Measurements from ENCODE around the gene TRAF3.
"Not testable (repeated sequence)": the region's sequence is repeated elsewhere in the genome, so short reads cannot be mapped to it uniquely, and the experiment has no call there.

Gene TRAF3

DNA sequence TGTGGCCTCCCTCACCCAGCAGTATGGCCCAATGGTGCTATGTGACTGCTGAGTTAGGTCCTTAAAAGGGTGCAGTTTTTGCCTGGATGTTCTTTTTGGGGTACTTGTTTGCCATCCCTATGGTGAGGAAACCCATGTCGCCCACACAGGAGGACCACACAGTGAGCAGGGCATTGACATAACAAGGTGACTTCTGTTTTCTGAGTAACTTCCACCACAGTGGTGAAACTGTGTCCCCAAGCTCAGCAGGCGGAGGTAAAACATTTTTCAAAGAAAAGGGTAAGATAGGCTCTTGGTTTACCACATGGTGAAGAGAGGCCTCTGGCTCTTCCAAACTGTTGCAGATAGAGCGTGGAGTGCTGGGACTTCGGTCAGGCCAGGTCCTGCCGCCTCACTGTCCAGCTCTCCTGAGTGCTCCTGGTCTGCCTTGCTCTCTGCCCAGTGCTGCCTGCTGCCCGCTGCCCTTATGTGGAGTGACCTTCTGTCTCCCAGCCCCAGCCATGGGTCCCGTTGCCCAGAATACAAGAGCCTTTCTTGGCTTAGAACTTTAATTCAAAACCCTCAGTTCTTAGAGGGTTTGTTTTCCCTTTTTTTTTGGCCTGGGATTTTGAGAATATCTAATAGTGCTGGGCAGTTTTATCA, 54.0 kb downstream of the TRAF3 start:
- no peak for DNase-seq

DNA sequence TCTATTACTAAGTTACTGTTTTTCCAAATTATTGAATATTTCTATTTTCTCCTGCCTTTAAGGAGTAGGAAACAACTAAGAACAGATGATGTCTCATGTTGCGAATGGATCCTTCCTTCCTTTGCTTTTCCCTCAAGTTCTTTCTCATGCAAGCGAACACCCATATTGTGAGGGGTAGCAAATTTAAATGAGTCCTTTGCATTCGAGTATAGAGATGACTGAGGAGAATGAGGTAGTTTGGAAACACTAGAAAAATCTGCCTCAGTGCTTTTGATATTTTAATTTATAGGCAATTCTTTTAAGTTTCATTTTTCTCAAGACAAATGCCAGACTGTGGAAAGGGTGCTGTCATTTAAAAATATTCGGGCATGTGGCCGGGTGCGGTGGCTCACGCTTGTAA, 56.1 kb downstream of the TRAF3 start:
- DNase-seq: no peak

DNA sequence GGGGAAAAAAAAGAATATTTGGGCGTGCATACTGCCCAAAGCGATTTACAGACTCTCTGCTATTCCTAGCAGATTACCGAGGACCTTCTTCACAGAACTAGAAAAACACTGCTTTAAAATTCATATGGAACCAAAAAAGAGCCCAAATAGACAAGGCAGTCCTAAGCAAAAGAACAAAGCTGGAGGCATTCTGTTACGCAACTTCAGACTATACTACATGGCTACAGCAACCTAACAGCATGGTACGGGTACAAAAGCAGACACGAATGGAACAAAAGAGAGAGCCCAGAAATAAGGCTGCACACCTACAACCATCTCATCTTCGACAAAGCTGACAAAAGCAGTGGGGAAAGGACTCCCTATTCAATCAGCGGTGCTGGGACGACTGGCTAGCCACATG, 56.7 kb downstream of the TRAF3 start:
- DNase-seq: no peak

GRCh38 chr14:102835959-102836358, 58.7 kb downstream of the TRAF3 start:
- DNase-seq: no peak

DNA sequence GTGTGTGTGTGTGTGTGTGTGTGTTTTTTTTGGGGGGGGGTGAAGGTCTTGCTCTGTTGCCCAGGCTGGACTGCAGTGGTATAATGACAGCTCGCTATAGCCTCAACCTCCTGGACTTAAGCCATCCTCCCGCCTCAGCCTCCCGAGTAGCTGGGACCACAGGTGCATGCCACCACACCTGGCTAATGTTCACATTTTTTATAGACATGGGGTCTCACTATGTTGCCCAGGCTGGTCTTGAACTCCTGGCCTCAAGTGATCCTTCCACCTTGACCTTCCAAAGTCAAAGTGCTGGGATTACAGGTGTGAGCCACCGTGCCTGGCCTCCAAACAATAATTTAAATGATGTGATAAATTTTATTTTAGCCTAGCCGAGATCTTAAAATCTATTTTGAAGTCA, 59.9 kb downstream of the TRAF3 start:
- DNase-seq: not testable (repeated sequence)

- DNase-seq: no peak
Measured at GRCh38 chr14:102838501-102838900, 61.3 kb downstream of the TRAF3 start.

DNA sequence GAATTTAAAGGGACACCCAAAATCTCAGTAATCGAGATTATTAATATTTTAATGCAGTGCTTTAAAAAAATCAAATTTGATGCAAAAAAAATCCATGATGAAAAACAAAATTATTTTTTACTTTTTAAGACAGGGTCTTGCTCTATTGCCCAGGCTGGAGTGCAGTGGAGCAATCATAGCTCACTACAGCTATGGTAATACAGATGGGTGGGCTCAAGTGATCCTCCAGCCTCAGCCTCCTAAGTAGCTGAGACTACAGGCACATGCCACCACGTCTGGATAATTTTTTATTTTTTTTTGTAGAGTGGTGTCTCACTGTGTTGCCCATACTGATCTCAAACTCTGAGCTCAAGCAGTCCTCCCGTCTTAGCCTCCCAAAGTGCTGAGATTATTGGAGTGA, 62.9 kb downstream of the TRAF3 start:
- no peak for DNase-seq

DNA sequence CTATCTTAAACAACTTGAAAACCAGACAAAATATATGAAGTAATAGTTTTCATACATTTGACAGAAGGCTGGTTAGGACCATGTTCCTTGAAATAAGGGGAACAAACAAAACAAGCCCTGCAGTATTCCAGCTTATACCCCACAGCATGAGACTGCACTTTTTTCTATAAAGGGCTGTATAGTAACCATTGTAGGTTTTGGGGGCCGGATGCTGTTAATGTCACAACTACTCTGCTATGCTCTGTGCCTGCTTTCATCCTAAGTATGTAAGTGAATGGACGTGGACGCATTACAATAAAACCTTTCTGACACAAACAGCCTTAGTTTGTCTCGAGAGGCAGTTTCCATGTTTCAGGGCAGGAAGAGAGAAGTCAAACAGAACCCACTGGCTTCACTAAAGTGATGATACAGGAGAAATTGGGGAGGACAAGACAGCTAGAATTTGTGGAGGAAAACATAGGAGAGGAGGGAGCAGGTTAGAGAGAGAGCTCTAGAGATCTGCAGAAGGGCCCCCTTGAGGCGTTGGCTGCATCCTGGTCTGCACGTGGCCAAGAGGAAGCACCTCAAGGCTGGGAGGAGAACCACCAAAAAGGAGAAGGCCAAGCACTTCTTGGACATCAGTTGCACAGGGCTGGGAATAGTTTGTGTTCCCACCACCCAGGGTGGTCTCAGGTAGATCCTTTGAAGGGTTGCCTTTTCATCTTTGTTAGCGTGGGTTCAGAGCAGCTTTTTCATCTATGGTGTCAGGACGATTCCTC, 63.7 kb downstream of the TRAF3 start:
- DNase-seq: no peak

DNA sequence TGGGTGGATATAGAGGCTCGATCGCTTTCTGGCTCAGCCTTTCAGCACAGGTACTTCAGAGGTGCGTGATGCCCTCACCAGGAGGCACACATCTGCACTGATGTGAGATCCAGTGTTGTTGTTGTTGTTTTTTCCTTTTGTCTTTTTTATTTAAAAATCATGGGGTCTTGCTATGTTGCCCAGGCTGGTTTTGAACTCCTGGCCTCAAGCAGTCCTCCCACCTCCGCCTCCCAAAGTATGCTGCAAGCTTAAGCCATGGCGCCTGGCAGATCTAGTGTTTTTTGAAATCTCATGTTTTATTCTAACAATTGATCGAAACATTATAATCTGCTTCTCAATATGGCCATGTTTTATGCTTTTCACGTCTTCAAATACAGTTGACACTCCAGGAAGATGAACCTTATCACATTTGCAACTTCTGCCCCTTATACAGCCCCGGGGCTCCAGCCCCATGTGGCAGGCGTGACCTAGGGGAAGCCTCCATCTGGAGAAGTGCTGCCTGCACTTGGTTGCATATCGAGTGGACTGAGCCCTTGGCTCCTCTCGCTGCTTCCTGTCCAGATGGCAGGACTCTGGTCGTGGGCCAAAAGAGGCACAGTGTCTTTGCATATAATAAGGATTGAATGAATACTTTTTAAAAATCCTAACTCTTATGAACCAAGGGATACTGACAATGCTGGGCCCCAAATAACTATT, 71.7 kb downstream of the TRAF3 start:
- no peak for DNase-seq

- no peak for DNase-seq
Measured at GRCh38 chr14:102849526-102850379, 72.5 kb downstream of the TRAF3 start.

GRCh38 chr14:102853648-102854047, 76.4 kb downstream of the TRAF3 start:
- DNase-seq: no peak

GRCh38 chr14:102854091-102854703, 76.9 kb downstream of the TRAF3 start:
- DNase-seq: no peak

GRCh38 chr14:102856179-102856578, 78.9 kb downstream of the TRAF3 start:
- no peak for DNase-seq

DNA sequence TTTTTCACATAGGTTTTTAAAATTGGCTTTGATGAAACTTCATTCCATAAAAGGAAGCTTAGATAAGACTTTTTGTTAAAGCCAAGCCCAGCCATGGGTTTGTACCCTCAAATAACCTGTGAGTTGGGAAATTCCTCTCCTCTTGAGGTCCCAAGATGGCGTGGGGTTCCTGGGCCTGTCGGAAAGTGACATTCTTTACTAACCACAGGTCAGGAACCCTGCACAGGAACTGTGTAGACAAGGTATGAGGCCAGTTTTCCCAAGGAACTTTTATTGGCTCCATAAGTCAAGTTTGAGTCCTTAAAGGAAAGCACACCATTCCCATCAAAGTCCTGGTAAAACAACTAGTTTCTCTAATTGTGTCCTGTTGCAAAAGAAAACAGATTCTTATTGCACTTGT, 80.2 kb downstream of the TRAF3 start:
- no peak for DNase-seq

DNA sequence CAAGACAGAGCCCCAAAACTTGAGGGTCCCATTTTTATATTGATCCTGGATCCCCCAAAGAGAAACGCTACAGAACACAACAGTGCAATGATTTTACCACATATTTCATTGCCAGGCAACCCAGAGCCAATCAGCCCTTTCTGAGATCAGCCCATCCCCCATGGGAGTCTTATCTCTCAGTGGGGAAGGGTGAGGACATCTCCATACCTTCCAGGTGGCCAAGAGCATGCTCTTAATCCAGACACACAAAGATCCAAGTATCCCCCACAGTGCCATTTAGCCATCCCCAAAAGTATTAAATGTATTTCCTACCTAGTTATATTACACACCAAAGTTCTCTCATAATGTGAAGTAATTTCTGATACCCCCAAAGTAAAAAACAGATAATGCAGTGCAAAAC, 82.7 kb downstream of the TRAF3 start:
- no peak for DNase-seq

- DNase-seq: no peak
Measured at GRCh38 chr14:102862154-102862773, 85.0 kb downstream of the TRAF3 start.

GRCh38 chr14:102863381-102863780, 86.1 kb downstream of the TRAF3 start:
- no peak for DNase-seq

- not testable (repeated sequence) for DNase-seq
Measured at GRCh38 chr14:102865916-102866315, 88.7 kb downstream of the TRAF3 start.

- DNase-seq: no peak
Measured at GRCh38 chr14:102866982-102867761, 89.9 kb downstream of the TRAF3 start.

DNA sequence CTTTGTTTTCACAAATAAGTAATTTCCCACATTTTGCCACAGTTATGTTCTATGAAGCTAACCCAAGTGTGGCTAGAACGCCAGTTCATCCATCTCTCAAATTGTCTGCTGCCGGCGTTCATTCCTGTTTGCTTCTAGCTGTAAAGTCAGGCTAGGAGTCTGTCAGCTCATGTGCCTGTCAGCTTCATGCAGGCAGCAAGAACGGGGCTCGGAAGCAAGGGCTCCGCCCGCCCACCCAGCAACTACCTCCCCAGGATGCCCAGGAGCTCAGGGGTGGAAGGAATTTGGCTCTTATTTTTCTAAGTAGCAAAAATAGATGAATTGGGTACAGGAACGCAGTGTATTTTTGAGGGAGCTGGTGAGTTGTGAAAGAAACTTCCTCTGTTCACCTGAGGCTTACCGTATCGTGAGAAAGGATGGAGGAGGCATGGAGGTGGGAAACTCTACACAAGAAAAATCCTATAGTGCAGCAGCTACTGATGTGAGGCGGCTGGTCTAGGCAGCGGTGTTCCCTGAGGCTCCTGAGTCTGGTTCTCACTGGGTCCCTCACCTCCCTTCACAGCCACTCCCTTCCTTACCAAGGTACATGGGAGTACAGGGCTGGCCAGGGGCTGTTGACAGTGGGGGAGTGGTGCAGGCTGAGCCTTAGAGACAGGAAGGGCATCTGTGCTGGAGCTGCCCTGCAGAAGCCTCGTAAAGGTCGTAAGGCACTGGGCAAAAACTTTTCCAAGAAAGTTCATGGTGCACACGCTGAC, 90.8 kb downstream of the TRAF3 start:
- DNase-seq: no peak
